Activated CD8-positive, alpha-beta memory T cell treated with anti-CD3 and anti-CD28 coated beads, Interleukin-2, amount 10 ng/mL, durations not matched to agents 7 days and 5 days (primary cell): ENCODE measurements around the gene SECISBP2. TPM values are rescaled to one million over a fixed set of nuclear protein-coding genes. Genes with fewer than 3 reads are reported as not detected.
A peak's percentile ranks its signal among the peaks of the same experiment; 100 is the strongest.
"Not testable (repeated sequence)": the region's sequence is repeated elsewhere in the genome, so short reads cannot be mapped to it uniquely, and the experiment has no call there.

Source experiments
- ATAC-seq: fragments of 150-1000 bp; cut with Tn5 transposase; one replicate; pipeline ENCODE4 v1.10.0; 2021; ENCODE audit warnings: moderate library complexity
- CTCF ChIA-PET: fragments of 350-600 bp; sonication (Branson Sonifier 250); formaldehyde crosslinking; loops from one replicate; lab custom pipeline; 2021; ENCODE audit warnings: antibody characterized with exemption; lab: Charles Lee
- DNase-seq: peaks from one replicate; pipeline ENCODE4 v3.0.0-alpha.2; 2020
- H3K27ac Mint-ChIP-seq: one replicate; pipeline ENCODE4 v1.8.0; 2021; ENCODE audit warnings: mild to moderate bottlenecking, mixed read lengths
- H3K27me3 Mint-ChIP-seq: one replicate; pipeline ENCODE4 v1.8.0; 2021; ENCODE audit warnings: mixed read lengths
- H3K36me3 Mint-ChIP-seq: one replicate; pipeline ENCODE4 v1.8.0; 2021; ENCODE audit warnings: mild to moderate bottlenecking, mixed read lengths
- H3K4me1 Mint-ChIP-seq: one replicate; pipeline ENCODE4 v1.8.0; 2021; ENCODE audit warnings: mixed read lengths
- H3K4me3 Mint-ChIP-seq: one replicate; pipeline ENCODE4 v1.8.0; 2021; ENCODE audit warnings: mild to moderate bottlenecking, moderate library complexity, mixed read lengths
- H3K9me3 Mint-ChIP-seq: one replicate; pipeline ENCODE4 v1.8.0; 2022; ENCODE audit warnings: low read depth, mixed read lengths
- total RNA-seq, 2 experiments: library from RNA; stranded (reverse); gene quantifications; one replicate each; pipeline ENCODE4 v1.2.3, GENCODE V29; 2021

SECISBP2 gene
- total RNA-seq, 2 experiments from 2014 or later, result 36.1 to 40.2 TPM

DNA sequence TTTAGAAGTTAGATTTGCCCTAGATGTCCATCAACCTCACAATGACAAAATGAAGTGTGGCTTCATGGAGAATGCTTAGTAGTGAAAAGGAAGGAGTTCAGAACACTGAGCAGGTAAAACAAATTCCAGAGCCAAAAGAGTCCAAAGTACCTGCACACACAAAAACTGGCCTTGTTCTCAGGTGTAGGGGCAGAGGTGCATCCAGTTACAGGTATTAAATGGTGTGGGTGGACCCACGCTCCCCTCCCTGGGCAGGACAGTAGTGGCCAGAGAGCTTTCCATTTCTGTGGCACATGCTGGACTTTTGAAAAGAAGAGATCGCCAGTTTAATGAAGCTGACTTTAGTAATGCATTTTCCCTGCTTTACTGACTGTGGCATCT lies 47.2 kb downstream of the SECISBP2 start:
- H3K4me3 Mint-ChIP-seq, result no peak overlapping the region

DNA sequence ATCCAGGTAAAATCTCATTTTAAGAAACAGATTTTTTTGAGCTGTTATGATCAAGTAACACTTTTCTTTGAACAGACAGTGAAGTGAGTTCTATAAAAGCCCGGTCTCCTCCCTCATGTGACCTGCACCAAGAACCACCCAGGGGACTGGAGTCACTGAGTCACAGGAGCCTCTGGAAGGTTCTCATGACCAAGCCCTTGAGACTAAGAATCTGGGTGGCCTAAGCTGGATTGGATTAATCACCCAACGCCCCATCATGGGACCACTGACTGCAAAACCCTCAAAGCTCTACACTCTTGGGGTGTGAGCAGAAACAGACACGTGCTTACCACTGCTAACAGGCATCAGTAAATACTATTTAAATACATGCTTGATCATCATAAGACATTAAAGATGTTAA lies 48.4 kb downstream of the SECISBP2 start:
- Mint-ChIP-seq H3K27ac (peak overlapping the region; percentile 2), H3K4me3 (no peak overlapping the region), H3K27me3 (no peaks in the 10 kb centered on the region), H3K4me1 (no peaks in the 10 kb centered on the region), H3K36me3 (peaks cover 4% of the 10 kb centered on the region), H3K9me3 (no peaks in the 10 kb centered on the region)
- no peak for ATAC-seq
- CTCF ChIA-PET, result interaction anchor here (0.6 to 1.5 kb wide), 3 partner anchors 8 to 231 kb away, joined by 3 read pairs; no protein-coding TSS in a partner anchor
- no peak for DNase-seq

More for the DNA sequence above, 47.2 kb downstream of the SECISBP2 start:
- CTCF ChIA-PET, result no interaction called here
- DNase-seq (no peak), ATAC-seq (no peak)
- Mint-ChIP-seq H3K36me3 (peaks cover 16% of the 10 kb centered on the region), H3K27me3 (no peaks in the 10 kb centered on the region), H3K27ac (no peak overlapping the region), H3K9me3 (no peaks in the 10 kb centered on the region), H3K4me1 (peaks cover under 1% of the 10 kb centered on the region)

DNA sequence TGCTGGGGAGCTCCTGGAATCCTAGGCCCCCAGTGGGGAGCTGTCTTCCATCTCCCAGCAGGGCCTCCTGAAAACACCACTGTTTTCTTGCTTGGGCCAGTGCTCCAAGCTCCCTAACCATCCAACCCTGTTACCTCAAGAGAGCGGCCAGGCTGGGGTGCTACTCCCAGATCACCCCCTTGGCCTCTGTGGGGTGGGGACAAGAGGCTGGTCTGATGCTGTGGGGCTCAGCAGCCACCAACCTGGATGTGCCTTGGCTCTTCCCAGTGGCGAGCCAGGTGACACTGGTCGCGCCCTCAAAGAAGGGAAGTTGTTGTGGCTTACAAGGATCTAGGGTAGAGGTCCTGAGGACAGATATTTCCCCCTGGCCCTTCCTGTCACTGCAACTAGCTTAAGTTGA lies 49.0 kb downstream of the SECISBP2 start:
- CTCF ChIA-PET, result interaction anchor here (0.6 to 1.5 kb wide), 3 partner anchors 9 to 230 kb away, joined by 3 read pairs; no protein-coding TSS in a partner anchor
- no peak overlapping the region for H3K27ac Mint-ChIP-seq
- peaks cover under 1% of the 10 kb centered on the region for H3K4me1 Mint-ChIP-seq
- H3K4me3 Mint-ChIP-seq, result no peak overlapping the region
- no peak for ATAC-seq
- peaks cover under 1% of the 10 kb centered on the region for H3K36me3 Mint-ChIP-seq
- H3K27me3 Mint-ChIP-seq, result no peaks in the 10 kb centered on the region
- no peak for DNase-seq
- H3K9me3 Mint-ChIP-seq, result no peaks in the 10 kb centered on the region

DNA sequence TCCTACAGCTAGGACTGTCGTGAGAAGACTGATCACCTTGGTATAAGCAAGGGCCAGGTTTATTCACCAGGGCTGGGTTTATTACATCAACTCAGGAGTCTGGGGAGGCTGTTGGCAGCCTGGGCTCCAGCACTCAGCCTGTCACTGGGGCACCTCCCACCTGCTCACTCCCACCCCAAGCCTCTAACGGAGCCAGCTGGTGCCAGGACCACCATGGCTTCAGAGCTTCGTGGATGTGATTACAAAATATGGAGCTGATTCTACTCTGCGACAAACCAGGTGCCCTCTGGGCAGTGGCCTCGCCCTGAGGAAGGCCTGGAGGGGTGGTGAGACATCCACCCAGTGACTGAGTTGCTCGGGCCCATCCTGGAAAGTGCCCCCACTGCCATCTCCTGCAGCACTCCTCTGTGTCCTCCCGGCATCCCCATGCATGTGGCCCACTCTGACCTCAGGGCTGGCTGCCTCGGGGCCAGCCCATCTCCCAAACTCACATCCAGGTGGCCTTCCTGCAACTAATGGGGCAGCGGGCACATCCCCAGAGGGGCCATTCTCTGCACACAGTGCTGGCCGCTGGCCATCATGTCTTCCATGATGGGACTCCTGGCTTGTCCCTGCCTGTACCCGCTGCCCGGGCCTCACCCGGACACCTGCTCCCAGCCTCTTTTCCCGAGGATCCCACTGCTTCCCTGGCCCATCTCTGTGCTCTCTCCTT lies 49.6 kb downstream of the SECISBP2 start:
- Mint-ChIP-seq H3K9me3 (no peaks in the 10 kb centered on the region), H3K27ac (no peak overlapping the region), H3K27me3 (no peaks in the 10 kb centered on the region), H3K36me3 (no peaks in the 10 kb centered on the region), H3K4me1 (peaks cover 7% of the 10 kb centered on the region), H3K4me3 (no peak overlapping the region)
- ATAC-seq (no peak), DNase-seq (no peak)
- CTCF ChIA-PET, result interaction anchor here (1.3 kb wide), 1 partner anchor 230 kb away, joined by 3 read pairs; no protein-coding TSS in a partner anchor

DNA sequence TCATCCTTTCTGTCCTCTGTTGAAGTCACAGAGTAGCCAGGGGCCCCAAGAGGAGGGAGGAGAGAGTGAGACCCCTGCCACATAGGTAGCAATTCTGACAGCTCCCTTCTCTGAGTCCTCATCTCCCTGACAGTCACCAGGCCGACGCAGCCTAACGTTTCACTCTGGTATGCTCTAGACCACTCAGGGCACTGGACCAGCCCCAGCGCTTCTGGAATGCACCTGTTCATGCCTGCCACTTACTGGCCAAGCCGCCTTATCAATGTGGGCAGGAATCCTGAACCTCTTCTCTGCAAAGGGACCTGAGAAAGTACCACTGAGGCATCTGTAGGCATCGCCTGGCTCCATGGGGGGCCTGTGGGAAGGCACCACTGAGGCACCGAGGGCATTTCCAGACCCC lies 50.2 kb downstream of the SECISBP2 start:
- Mint-ChIP-seq H3K27me3 (no peaks in the 10 kb centered on the region), H3K4me3 (no peak overlapping the region), H3K4me1 (peaks cover 13% of the 10 kb centered on the region), H3K9me3 (no peaks in the 10 kb centered on the region), H3K36me3 (no peaks in the 10 kb centered on the region), H3K27ac (no peak overlapping the region)
- CTCF ChIA-PET, result no interaction called here
- ATAC-seq (no peak), DNase-seq (no peak)

DNA sequence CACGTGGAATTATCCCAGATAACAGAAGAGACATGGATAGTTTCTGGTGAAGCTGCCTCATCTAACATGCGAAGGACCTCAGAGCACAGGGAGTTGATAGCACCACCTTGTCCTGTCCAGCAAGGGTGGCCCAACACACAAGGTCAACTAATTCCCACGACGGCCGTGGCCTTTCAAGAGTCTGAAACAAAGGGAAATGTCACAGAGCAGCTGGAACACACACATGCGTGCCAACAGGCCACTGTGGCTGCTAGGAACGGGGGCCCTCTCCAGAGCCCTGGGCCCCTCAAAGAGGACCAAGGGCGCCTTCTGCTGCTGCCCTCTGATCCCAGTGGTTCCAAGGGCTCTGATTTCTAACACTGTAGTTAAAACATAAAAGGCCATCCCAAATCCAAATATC lies 50.7 kb downstream of the SECISBP2 start:
- Mint-ChIP-seq H3K27ac (no peak overlapping the region), H3K4me3 (no peak overlapping the region)
- ATAC-seq, result no peak

DNA sequence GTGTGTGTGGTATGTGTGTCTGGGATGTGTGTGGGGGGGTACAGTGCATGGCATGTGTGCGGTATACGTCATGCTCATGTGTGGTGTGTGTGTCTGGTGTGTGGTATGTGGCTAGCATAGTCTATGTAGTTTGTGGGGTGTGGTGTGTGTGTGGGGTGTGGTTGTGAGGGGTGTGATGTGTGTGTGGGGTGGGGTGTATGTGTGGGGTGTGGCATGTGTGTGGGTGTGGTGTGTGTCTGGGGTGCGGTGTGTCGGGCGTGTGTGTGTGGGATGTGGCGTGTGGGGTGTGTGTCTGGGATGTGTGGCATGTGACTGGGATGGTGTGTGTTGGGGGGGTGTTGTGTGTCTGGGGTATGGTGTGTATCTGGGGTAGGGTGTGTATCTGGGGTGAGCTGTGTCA lies 52.3 kb downstream of the SECISBP2 start:
- Mint-ChIP-seq H3K4me3 (no peak overlapping the region), H3K36me3 (peaks cover 3% of the 10 kb centered on the region), H3K9me3 (no peaks in the 10 kb centered on the region), H3K27ac (no peak overlapping the region), H3K4me1 (peaks cover 29% of the 10 kb centered on the region), H3K27me3 (no peaks in the 10 kb centered on the region)
- no peak for DNase-seq
- no peak for ATAC-seq
- CTCF ChIA-PET, result no interaction called here

More for the DNA sequence above, 50.7 kb downstream of the SECISBP2 start:
- Mint-ChIP-seq H3K36me3 (no peaks in the 10 kb centered on the region), H3K4me1 (peaks cover 17% of the 10 kb centered on the region), H3K27me3 (no peaks in the 10 kb centered on the region), H3K9me3 (no peaks in the 10 kb centered on the region)
- DNase-seq, result no peak
- CTCF ChIA-PET, result no interaction called here

DNA sequence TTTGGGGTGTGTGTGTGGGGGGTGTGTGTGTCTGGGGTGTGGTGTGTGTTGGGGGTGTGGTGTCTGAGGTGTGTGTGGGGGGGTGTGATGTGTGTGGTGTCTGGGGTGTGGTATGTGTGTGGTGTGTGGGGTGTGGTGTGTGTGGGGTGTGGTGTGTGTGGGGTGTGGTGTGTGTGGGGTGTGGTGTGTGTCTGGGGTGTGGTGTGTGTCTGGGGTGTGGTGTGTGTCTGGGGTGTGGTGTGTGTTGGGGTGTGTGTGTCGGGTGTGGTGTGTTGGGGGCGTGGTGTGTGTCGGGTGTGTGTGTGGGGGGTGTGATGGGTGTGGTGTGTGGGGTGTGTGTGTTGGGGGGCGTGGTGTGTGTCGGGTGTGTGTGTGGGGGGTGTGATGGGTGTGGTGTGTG lies 53.5 kb downstream of the SECISBP2 start:
- H3K27me3 Mint-ChIP-seq, DNase-seq, H3K4me3 Mint-ChIP-seq, H3K9me3 Mint-ChIP-seq, H3K36me3 Mint-ChIP-seq, H3K27ac Mint-ChIP-seq, ATAC-seq: not testable (repeated sequence)
- peaks cover 40% of the 10 kb centered on the region for H3K4me1 Mint-ChIP-seq
- CTCF ChIA-PET, result interaction anchor here (0.9 kb wide), 1 partner anchor 177 kb away, joined by 4 read pairs; no protein-coding TSS in a partner anchor

DNA sequence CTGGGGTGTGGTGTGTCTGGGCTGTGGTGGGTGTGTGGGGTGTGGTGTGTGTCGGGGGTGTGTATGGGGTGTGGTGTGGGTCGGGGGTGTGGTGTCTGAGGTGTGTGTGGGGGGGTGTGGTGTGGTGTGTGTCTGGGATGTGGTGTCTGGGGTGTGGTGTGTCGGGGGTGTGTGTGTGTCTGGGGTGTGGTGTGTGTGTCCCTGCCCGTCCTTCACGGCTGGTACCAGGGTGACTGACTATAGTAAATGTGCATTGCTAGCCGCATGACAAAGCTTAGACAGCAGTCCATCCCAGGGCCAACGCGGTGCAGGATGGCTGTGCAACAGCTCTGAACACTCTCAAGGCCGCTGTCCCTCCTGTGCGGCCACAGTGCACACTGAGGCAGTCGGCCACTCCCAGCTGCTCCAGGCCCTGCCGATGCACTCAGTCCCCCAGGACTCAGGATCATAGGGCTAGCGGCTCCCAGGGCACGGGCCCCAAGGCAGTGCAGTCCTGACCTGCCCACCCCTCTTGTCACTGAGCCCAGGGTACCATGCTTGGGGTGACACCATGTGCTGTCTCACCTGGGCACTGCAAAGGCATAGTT lies 54.0 kb downstream of the SECISBP2 start:
- ATAC-seq (peak; percentile 63), DNase-seq (peak; percentile 72)
- CTCF ChIA-PET, result interaction anchor here (0.9 kb wide), 1 partner anchor 177 kb away, joined by 4 read pairs; no protein-coding TSS in a partner anchor
- Mint-ChIP-seq H3K9me3 (no peaks in the 10 kb centered on the region), H3K36me3 (peaks cover 12% of the 10 kb centered on the region), H3K4me3 (no peak overlapping the region), H3K27ac (peak overlapping the region; percentile 74), H3K4me1 (peaks cover 45% of the 10 kb centered on the region), H3K27me3 (no peaks in the 10 kb centered on the region)

DNA sequence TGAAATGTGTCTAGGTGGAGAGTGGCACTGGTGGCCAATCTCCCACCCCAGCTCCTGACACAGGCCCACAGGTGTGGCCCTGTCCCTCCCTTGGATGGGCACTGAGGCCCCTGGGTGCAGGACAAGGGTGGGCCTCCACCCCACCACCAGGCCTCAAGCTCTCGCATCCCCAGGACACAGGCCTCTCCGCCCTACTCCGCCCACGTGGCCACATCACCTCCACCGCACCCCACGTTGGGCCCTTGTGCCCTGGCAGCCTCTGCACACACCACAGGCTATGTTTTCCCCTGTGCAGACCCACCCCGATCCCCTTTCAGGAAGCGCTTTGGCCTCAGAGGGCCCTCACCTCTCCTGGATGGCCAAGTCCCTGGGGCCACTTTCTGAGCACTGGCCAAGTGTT lies 54.7 kb downstream of the SECISBP2 start:
- Mint-ChIP-seq H3K4me3 (no peak overlapping the region), H3K27ac (peak overlapping the region; percentile 74), H3K27me3 (no peaks in the 10 kb centered on the region), H3K4me1 (peaks cover 51% of the 10 kb centered on the region), H3K36me3 (peaks cover 18% of the 10 kb centered on the region), H3K9me3 (no peaks in the 10 kb centered on the region)
- ATAC-seq (peak; percentile 22), DNase-seq (no peak)
- CTCF ChIA-PET, result interaction anchor here (0.9 to 1.4 kb wide), 2 partner anchors 72 to 176 kb away, joined by 4 read pairs; no protein-coding TSS in a partner anchor

DNA sequence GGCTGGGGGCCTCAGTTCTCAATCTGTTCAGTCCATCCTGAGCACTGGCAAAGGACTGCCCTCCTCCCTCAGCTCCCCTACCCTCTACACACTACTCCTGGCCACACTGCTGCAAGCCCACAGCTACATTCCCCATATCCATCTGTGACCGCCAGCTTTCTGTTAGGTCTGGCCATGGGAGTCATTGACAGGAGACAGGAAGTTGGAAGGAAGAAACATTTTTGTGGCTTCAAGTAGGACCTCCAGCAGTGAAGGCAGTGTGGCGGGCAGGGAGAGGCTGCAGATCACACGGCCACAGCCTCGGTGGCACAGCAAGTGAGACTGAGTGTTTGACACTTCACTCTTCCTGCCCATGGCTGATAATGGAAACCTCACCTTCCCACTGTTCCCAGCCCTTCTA lies 55.9 kb downstream of the SECISBP2 start:
- peaks cover 55% of the 10 kb centered on the region for H3K4me1 Mint-ChIP-seq
- no peak for ATAC-seq
- DNase-seq, result no peak
- peak overlapping the region; percentile 76 for H3K27ac Mint-ChIP-seq
- H3K4me3 Mint-ChIP-seq, result no peak overlapping the region
- peaks cover 29% of the 10 kb centered on the region for H3K36me3 Mint-ChIP-seq
- CTCF ChIA-PET, result interaction anchor here (1.4 to 2.7 kb wide), 4 partner anchors 25 to 175 kb away, joined by 4 to 8 read pairs (median 5); no protein-coding TSS in a partner anchor
- H3K9me3 Mint-ChIP-seq, result no peaks in the 10 kb centered on the region
- H3K27me3 Mint-ChIP-seq, result no peaks in the 10 kb centered on the region

DNA sequence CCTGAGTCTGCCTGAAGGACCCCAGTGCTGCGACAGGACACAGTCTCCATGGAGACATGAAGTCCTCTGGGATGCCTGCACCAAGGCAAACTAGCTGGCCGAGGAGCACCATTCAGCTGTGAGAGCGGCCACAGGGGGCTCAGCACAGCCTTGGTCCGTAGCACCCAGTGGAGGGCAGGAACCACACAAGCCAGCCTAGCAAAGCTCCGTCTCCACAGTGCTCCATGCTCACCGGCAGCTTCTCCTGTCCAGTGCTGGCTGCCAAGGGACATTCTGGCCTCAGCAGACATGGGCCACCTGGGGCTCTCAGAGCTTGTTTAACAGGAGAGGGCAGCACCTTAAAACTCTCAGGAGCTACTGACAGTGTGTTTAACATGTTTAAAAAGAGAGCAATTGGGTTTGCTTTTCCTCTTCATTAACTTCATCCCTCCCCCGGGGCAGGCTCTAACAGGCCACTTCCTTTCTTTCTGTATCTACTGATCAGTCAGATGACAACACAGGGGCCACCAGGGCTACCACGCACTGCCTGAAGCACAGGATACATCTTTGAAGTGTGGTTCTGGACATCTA lies 57.0 kb downstream of the SECISBP2 start:
- Mint-ChIP-seq H3K9me3 (no peaks in the 10 kb centered on the region), H3K27me3 (no peaks in the 10 kb centered on the region), H3K27ac (peak overlapping the region; percentile 76), H3K36me3 (peaks cover 34% of the 10 kb centered on the region), H3K4me1 (peaks cover 58% of the 10 kb centered on the region), H3K4me3 (no peak overlapping the region)
- ATAC-seq, result peak; percentile 59
- CTCF ChIA-PET, result interaction anchor here (1.1 to 2.7 kb wide), 5 partner anchors 11 to 174 kb away, joined by 3 to 8 read pairs (median 5); no protein-coding TSS in a partner anchor
- peak; percentile 77 for DNase-seq

DNA sequence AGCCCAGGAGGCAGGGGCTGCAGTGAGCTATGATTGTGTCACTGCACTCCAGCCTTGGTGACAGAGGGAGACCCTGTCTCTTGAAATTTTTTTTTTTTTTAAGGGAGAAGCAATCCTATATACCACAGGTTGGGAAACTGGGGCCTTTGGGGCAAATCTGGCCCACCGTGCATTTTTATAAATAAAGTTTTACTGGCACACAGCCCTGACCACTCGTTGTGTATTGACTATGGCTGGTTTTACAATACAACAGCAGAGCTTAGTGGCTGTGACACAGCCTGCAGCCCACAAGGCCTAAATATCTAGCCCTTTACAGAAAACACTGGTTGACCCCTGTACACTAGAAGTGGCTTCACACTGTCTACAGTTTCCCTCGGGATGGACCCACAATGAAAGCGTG lies 58.0 kb downstream of the SECISBP2 start:
- Mint-ChIP-seq H3K9me3 (no peaks in the 10 kb centered on the region), H3K4me1 (peaks cover 58% of the 10 kb centered on the region), H3K36me3 (peaks cover 41% of the 10 kb centered on the region), H3K27me3 (no peaks in the 10 kb centered on the region), H3K4me3 (no peak overlapping the region), H3K27ac (peak overlapping the region; percentile 76)
- CTCF ChIA-PET, result interaction anchor here (1.0 to 2.0 kb wide), 2 partner anchors 27 to 173 kb away, joined by 3 to 8 read pairs; no protein-coding TSS in a partner anchor
- DNase-seq, result no peak
- ATAC-seq, result no peak
